K562 (cell line): ENCODE results near the gene C15orf61. TPM values are rescaled to one million over a fixed set of nuclear protein-coding genes. Genes with fewer than 3 reads are reported as not detected.

Experiments used
- ATAC-seq: fragments of 200-7000 bp; cut with Tn5 transposase; 3 replicates; pipeline ENCODE4 v1.9.1; 2020; ENCODE audit warnings: moderate library complexity
- BruUV-seq: library from RNA; stranded (reverse); fragments of 400-500 nt; replicated peaks from 2 replicates; lab custom pipeline; 2021; lab: Mats Ljungman, UMichigan
- CTCF ChIA-PET: fragments of 300-600 bp; formaldehyde crosslinking; extraction: SDS; loops from one replicate; lab custom pipeline; 2021; ENCODE audit warnings: low intra/inter-chr PET ratio; lab: Yijun Ruan, JAX
- POLR2A ChIA-PET: fragments of 300-600, 350-650 bp; sonication (Branson Sonifier 250); formaldehyde crosslinking; extraction: SDS; loops from one replicate; lab custom pipeline; 2021; ENCODE audit warnings: antibody characterized with exemption, inconsistent platforms; lab: Yijun Ruan, JAX
- DNase-seq, 4 experiments: peaks; one replicate each; pipeline versions ENCODE4 v3.0.0 to v3.0.0-alpha.2; 2011 to 2018; ENCODE audit warnings: low spot score in 3 of 4, mixed read lengths in 3 of 4; ENCODE audit errors: extremely low read depth in 1 of 4
- FAIRE-seq: peaks from 2 replicates; lab custom pipeline; 2011; peaks lifted over from hg19 to GRCh38; lab: Jason Lieb, UNC
- H2AFZ ChIP-seq: 2 replicates; pipeline ENCODE4 v1.6.0; 2011; ENCODE audit warnings: low read depth, low read length, control low read depth, inconsistent platforms
- H3K27ac ChIP-seq: fragments of 200-600 bp; 3 replicates; pipeline ENCODE4 v1.8.0; 2011; ENCODE audit warnings: low read depth, mild to moderate bottlenecking, control low read depth, inconsistent platforms, low read length, moderate library complexity, mixed read lengths; ENCODE audit errors: extremely low read depth
- H3K27me3 ChIP-seq, 2 experiments: fragments of 300-600 bp in 1 of 2; 2 replicates in 1 of 2; 3 replicates in 1 of 2; pipeline versions ENCODE4 v1.6.0 to v1.8.0; 2011; ENCODE audit warnings: inconsistent platforms in 2 of 2, low read length in 2 of 2, mild to moderate bottlenecking in 1 of 2, mixed read lengths in 1 of 2, moderate library complexity in 1 of 2; ENCODE audit not compliant: control insufficient read depth in 2 of 2, insufficient read depth in 2 of 2
- H3K36me3 ChIP-seq: fragments of 300-600 bp; 3 replicates; pipeline ENCODE4 v1.8.0; 2011; ENCODE audit warnings: mild to moderate bottlenecking, low read length, inconsistent platforms; ENCODE audit not compliant: control insufficient read depth, insufficient read depth
- H3K4me1 ChIP-seq, 2 experiments: fragments of 200-600 bp in 1 of 2; replicated peaks in 1 of 2; 2 replicates in 1 of 2; 3 replicates in 1 of 2; pipeline versions ENCODE4 v1.5.1 to v1.8.0; 2011; ENCODE audit warnings: inconsistent platforms in 2 of 2, low read length in 2 of 2, mild to moderate bottlenecking in 1 of 2, mixed read lengths in 1 of 2, moderate library complexity in 1 of 2; ENCODE audit not compliant: control insufficient read depth in 2 of 2, insufficient read depth in 2 of 2
- H3K4me2 ChIP-seq: 2 replicates; pipeline ENCODE4 v1.6.1; 2011; ENCODE audit warnings: low read length, control low read depth, inconsistent platforms, mixed read lengths; ENCODE audit not compliant: insufficient read depth
- H3K4me3 ChIP-seq: fragments of 200-600 bp; sonication (generic), shearing (Covaris generic); 2 replicates; pipeline ENCODE4 v1.5.1; 2016; ENCODE audit warnings: control low read depth, inconsistent platforms
- H3K79me2 ChIP-seq: fragments of 200-600 bp; 3 replicates; pipeline ENCODE4 v1.8.0; 2011; ENCODE audit warnings: low read length, inconsistent platforms; ENCODE audit not compliant: control insufficient read depth, insufficient read depth
- H3K9ac ChIP-seq, 2 experiments: 2 replicates each; pipeline versions ENCODE4 v1.6.0 to v1.6.1; 2011; ENCODE audit warnings: low read depth in 2 of 2, low read length in 2 of 2, control low read depth in 1 of 2, inconsistent platforms in 1 of 2, mild to moderate bottlenecking in 1 of 2, mixed read lengths in 1 of 2; ENCODE audit not compliant: insufficient read depth in 1 of 2
- H3K9me1 ChIP-seq: one replicate; pipeline ENCODE4 v1.6.0; 2011; ENCODE audit warnings: inconsistent platforms, mild to moderate bottlenecking, low read length, moderate library complexity; ENCODE audit not compliant: control insufficient read depth, insufficient read depth
- H3K9me3 ChIP-seq: replicated peaks from 2 replicates; pipeline ENCODE4 v1.5.1; 2011; ENCODE audit warnings: low read depth, low read length, inconsistent platforms; ENCODE audit not compliant: control insufficient read depth, insufficient read depth
- H4K20me1 ChIP-seq: replicated peaks from 2 replicates; pipeline ENCODE4 v1.6.1; 2011; ENCODE audit warnings: low read length, inconsistent platforms, mixed read lengths; ENCODE audit not compliant: control insufficient read depth, insufficient read depth
- CHAMP1 ChIP-seq: fragments of 450-650 bp; IDR thresholded peaks from 2 replicates; pipeline ENCODE4 v1.6.1; 2016; ENCODE audit warnings: mild to moderate bottlenecking
- FOXP4 ChIP-seq: sonication (generic); formaldehyde crosslinking; IDR thresholded peaks from 2 replicates; pipeline ENCODE4 v1.8.0; 2022; ENCODE audit warnings: mild to moderate bottlenecking, missing genetic modification reagents, borderline replicate concordance
- HDAC8 ChIP-seq: fragments of 450-650 bp; IDR thresholded peaks from 2 replicates; pipeline ENCODE4 v1.6.1; 2016; ENCODE audit warnings: mild to moderate bottlenecking, missing genetic modification characterization, moderate library complexity, missing compliant biosample characterization
- POLR3A ChIP-seq: IDR thresholded peaks from 2 replicates; pipeline ENCODE4 v1.6.1; 2011; ENCODE audit warnings: borderline replicate concordance, mild to moderate bottlenecking, moderate library complexity; ENCODE audit not compliant: insufficient read length, insufficient read depth; ENCODE audit errors: extremely low read depth
- RBM17 ChIP-seq: fragments of 200-400 bp; formaldehyde crosslinking; IDR thresholded peaks from 2 replicates; pipeline ENCODE4 v1.6.1; 2017; ENCODE audit warnings: low read depth, mild to moderate bottlenecking, low read length, borderline replicate concordance
- XRCC3 ChIP-seq: fragments of 450-650 bp; IDR thresholded peaks from 2 replicates; pipeline ENCODE4 v1.6.1; 2017; ENCODE audit warnings: mild to moderate bottlenecking, moderate library complexity
- WGBS: fragments of 100-300 bp; shearing (Covaris generic); methylation state at CpG from one replicate; pipeline ENCODE4 v1.1.6; 2016; ENCODE audit warnings: low coverage, mixed read lengths; ENCODE audit not compliant: insufficient coverage; ENCODE audit errors: missing lambda C conversion rate; 5-methylcytosine and 5-hydroxymethylcytosine counted together
- in situ Hi-C: fragments of 300-500 bp; cut with MboI; formaldehyde crosslinking; loops from 4 replicates; pipeline ENCODE4 v1.15.0; 2018; ENCODE audit warnings: inconsistent platforms, mixed read lengths
- intact Hi-C: fragments of 100-400 bp; cut with micrococcal nuclease; formaldehyde crosslinking; loops from 2 replicates; pipeline ENCODE4 v1.14.2; 2022
- polyA plus RNA-seq, 8 experiments: library from polyadenylated mRNA; depleted of rRNA in 4 of 8; stranded (reverse) in 5 of 8; unstranded in 3 of 8; fragments of >200 nt; fragmentation: Nextera tagmentation in 2 of 8; fragmentation: Illumina TruSeq in 1 of 8; extraction: Ambion mirVana in 2 of 8; extraction: Trizol in 1 of 8; gene quantifications; 2 replicates each; pipeline versions ENCODE4 v1.2.1 to v1.2.3, GENCODE V29; 2011 to 2014; ENCODE audit warnings: inconsistent platforms in 1 of 8, missing spikeins in 1 of 8
- total RNA-seq, 7 experiments: library from RNA; depleted of rRNA in 6 of 7; stranded (reverse); fragments of >200 nt in 6 of 7; fragmentation: Illumina TruSeq in 2 of 7; extraction: Trizol in 2 of 7; gene quantifications; 2 replicates each; pipeline versions ENCODE4 v1.2.1 to v1.2.3, GENCODE V29; 2011 to 2021; ENCODE audit warnings: low replicate concordance in 1 of 7

C15orf61 gene
- total and polyA plus RNA-seq, 9 of the 15 experiments (the other 6 are each of a cell fraction or from before 2014, with no cell fraction given): 1.6 to 10.5 (median 4.3) TPM

DNA sequence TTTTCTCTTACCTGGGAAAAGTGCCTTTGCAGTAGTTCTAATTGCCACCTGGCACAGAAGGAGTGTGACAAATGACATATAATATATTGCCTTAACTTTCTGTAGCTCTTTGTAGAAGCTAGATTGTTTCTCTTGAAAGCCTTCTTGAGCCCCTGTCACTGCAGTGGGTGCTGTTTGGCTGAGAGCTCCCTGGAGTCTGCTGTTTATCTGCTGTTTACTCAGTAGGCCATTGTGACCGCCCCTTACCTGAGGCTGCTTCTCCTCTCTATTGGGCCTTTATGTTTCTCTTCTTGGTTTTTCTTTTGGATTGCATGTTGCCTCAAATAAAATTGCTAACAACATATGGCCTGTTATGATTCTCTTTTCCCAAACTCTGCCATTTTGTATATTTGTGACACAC lies 38.2 kb downstream of the C15orf61 start:
- DNase-seq: no peak
- no peak for FAIRE-seq
- WGBS: 83% methylated on average over 1 of the region's 1 CpG
- intact Hi-C loops: no loop called here
- Histone ChIP-seq H3K4me1 (no peaks in the 10 kb centered on the region; a peak in 1 of 5 replicates), H4K20me1 (no peaks in the 10 kb centered on the region), H3K4me3 (no peak overlapping the region), H3K36me3 (peaks cover 22% of the 10 kb centered on the region; the same call in 1 of the 3 replicates), H3K27ac (no peak overlapping the region), H3K9me1 (no peaks in the 10 kb centered on the region), H3K79me2 (no peaks in the 10 kb centered on the region)
- in situ Hi-C loops: no loop called here
- BruUV-seq: no TSS peak
- TF ChIP-seq POLR3A (no peak), CHAMP1 (no peak), XRCC3 (no peak), HDAC8 (tag) (no peak), RBM17 (no peak), FOXP4 (CRISPR knock-in tag) (no peak)
- TF ChIP-seq, all 486 proteins: peak for 0
- ATAC-seq: no peak
- Histone ChIP-seq H2AFZ (no peak overlapping the region), H3K27me3 (no peaks in the 10 kb centered on the region), H3K9me3 (no peaks in the 10 kb centered on the region; the same call in 1 of the 2 replicates), H3K4me2 (no peak overlapping the region), H3K9ac (no peak overlapping the region)
- ChIA-PET POLR2A (interaction anchor here (0.9 to 2.8 kb wide), 3 partner anchors 8 to 15 kb away, joined by 4 to 13 read pairs (median 6); no protein-coding TSS in a partner anchor), CTCF (no interaction called here)
